GM18502 (cell line): Measurements from ENCODE around the gene RORB.

Experiments used
- ATAC-seq: cut with Tn5 transposase; IDR thresholded peaks from one replicate; pipeline ENCODE4 v1.9.1; 2021; ENCODE audit warnings: mild to moderate bottlenecking; ENCODE audit not compliant: unreplicated experiment, poor library complexity

RORB gene

GRCh38 chr9:74496819-74497747 is at the start of gene RORB:
Gene RORB (plus strand): TSS chr9:74497335. CDS start chr9:74497977, 642 bp downstream.
- ATAC-seq, result peak; percentile 90

- ATAC-seq, result no peak
Observed at GRCh38 chr9:74447451-74448193, 49.5 kb upstream of the RORB start.

GRCh38 chr9:74449060-74449459 is 48.1 kb upstream of the RORB start:
- no peak for ATAC-seq

GRCh38 chr9:74458832-74459231 is 38.3 kb upstream of the RORB start:
- no peak for ATAC-seq

- ATAC-seq, result no peak
Observed at GRCh38 chr9:74463825-74464224, 33.3 kb upstream of the RORB start.

GRCh38 chr9:74478606-74479005 is 18.5 kb upstream of the RORB start:
- no peak for ATAC-seq

GRCh38 chr9:74479711-74480110 is 17.4 kb upstream of the RORB start:
- no peak for ATAC-seq

GRCh38 chr9:74487395-74487794 is 9.7 kb upstream of the RORB start:
- no peak for ATAC-seq

- no peak for ATAC-seq
Observed at GRCh38 chr9:74493512-74493911, 3.6 kb upstream of the RORB start.

- no peak for ATAC-seq
Observed at GRCh38 chr9:74494490-74494889, 2.6 kb upstream of the RORB start.

GRCh38 chr9:74496406-74496805 is 729 bp upstream of the RORB start:
- ATAC-seq, result no peak

GRCh38 chr9:74497748-74498620 is 849 bp downstream of the RORB start:
- ATAC-seq, result no peak

- ATAC-seq, result no peak
Observed at GRCh38 chr9:74498621-74499095, 1.5 kb downstream of the RORB start.

GRCh38 chr9:74499111-74499601 is 2.0 kb downstream of the RORB start:
- ATAC-seq, result no peak

- no peak for ATAC-seq
Observed at GRCh38 chr9:74499770-74500583, 2.8 kb downstream of the RORB start.

GRCh38 chr9:74500584-74500924 is 3.4 kb downstream of the RORB start:
- ATAC-seq, result no peak

- ATAC-seq, result no peak
Observed at GRCh38 chr9:74501570-74501969, 4.4 kb downstream of the RORB start.

- ATAC-seq, result no peak
Observed at GRCh38 chr9:74503219-74503618, 6.1 kb downstream of the RORB start.

- no peak for ATAC-seq
Observed at GRCh38 chr9:74503666-74504065, 6.5 kb downstream of the RORB start.
